ENCODE results near the gene ZSWIM8. TPM values are rescaled to one million over a fixed set of nuclear protein-coding genes. Genes with fewer than 3 reads are reported as not detected.

The ZSWIM8 gene
- total and polyA plus RNA-seq, 2 experiments from 2014 or later: 25.5 to 61.5 TPM

GRCh38 chr10:73814896-73815718, 29.7 kb downstream of the ZSWIM8 start:
- H3K4me1 ChIP-seq (ENCODE audit: insufficient read depth): peaks cover 25% of the 10 kb centered on the region
- no peaks in the 10 kb centered on the region for H3K9me2 ChIP-seq (ENCODE audit: insufficient read depth)
- no peak overlapping the region for H3K9ac ChIP-seq
- no peak overlapping the region for H3K4me3 ChIP-seq
- H3K79me2 ChIP-seq (ENCODE audit: insufficient read depth): peaks cover 3% of the 10 kb centered on the region
- H4K20me1 ChIP-seq (ENCODE audit: insufficient read depth): no peaks in the 10 kb centered on the region
- TF ChIP-seq EZH2 (IDR thresholded peaks at IDR 0.05; ENCODE audit: insufficient read depth, poor library complexity, severe bottlenecking): no peak
- no peak for TF ChIP-seq EZH2phosphoT487 (IDR thresholded peaks at IDR 0.05; ENCODE audit: insufficient read depth, low read depth)
- H3K4me2 ChIP-seq (ENCODE audit: unreplicated experiment): peak overlapping the region; percentile 50
- WGBS, 2 experiments (ENCODE audit: low coverage in 1 of 2, low lambda C conversion rate in 2 of 2, missing lambda C conversion rate in 2 of 2): 85% methylated on average over 22 of the region's 22 CpGs
- peaks cover 22% of the 10 kb centered on the region for H3F3A ChIP-seq (ENCODE audit: insufficient read depth)
- in situ Hi-C loops (cut with MboI): no loop called here
- no peak overlapping the region for H2AFZ ChIP-seq
- no peaks in the 10 kb centered on the region for H3K9me3 ChIP-seq (ENCODE audit: low read depth)
- H3K36me3 ChIP-seq (ENCODE audit: low read depth): no peaks in the 10 kb centered on the region
- H3K27me3 ChIP-seq (replicated peaks; ENCODE audit: insufficient read depth): no peaks in the 10 kb centered on the region
- H3K27ac ChIP-seq: peak overlapping the region; percentile 63
- DNase-seq: peak; percentile 38

DNA sequence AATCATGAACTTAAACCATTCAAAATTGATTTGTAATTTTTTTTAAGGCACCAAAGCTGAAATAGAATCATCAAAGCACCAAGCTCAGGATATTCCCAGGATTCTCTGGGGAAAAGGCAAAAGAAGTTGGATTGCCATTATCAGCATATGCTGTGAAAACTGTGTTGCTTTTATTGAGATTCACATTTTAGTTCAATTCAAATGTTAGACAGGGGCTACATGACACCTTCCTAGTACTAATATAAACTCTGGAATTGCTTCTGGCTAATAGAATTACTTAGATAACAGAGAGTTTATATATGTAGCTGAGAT, 30.3 kb downstream of the ZSWIM8 start:
- Histone ChIP-seq H3K27me3 (replicated peaks; ENCODE audit: insufficient read depth) (no peaks in the 10 kb centered on the region), H3K9ac (no peak overlapping the region), H3K27ac (peak overlapping the region; percentile 63), H3F3A (ENCODE audit: insufficient read depth) (peaks cover 22% of the 10 kb centered on the region), H3K4me3 (no peak overlapping the region; the same call in 1 of the 2 replicates), H3K9me2 (ENCODE audit: insufficient read depth) (no peaks in the 10 kb centered on the region), H3K4me2 (ENCODE audit: unreplicated experiment) (peak overlapping the region; percentile 50), H3K36me3 (ENCODE audit: low read depth) (no peaks in the 10 kb centered on the region), H3K79me2 (ENCODE audit: insufficient read depth) (no peaks in the 10 kb centered on the region), H2AFZ (0 out of 2 replicates have a peak overlapping the region, but pooled peaks have one; percentile 12), H3K9me3 (ENCODE audit: low read depth) (no peaks in the 10 kb centered on the region), H4K20me1 (ENCODE audit: insufficient read depth) (no peaks in the 10 kb centered on the region), H3K4me1 (ENCODE audit: insufficient read depth) (peaks cover 23% of the 10 kb centered on the region)
- in situ Hi-C loops (cut with MboI): no loop called here
- no peak for DNase-seq
- TF ChIP-seq EZH2 (IDR thresholded peaks at IDR 0.05; ENCODE audit: insufficient read depth, poor library complexity, severe bottlenecking): no peak
- no peak for TF ChIP-seq EZH2phosphoT487 (IDR thresholded peaks at IDR 0.05; ENCODE audit: insufficient read depth, low read depth)

- TF ChIP-seq EZH2phosphoT487 (IDR thresholded peaks at IDR 0.05; ENCODE audit: insufficient read depth, low read depth) (no peak), EZH2 (IDR thresholded peaks at IDR 0.05; ENCODE audit: insufficient read depth, poor library complexity, severe bottlenecking) (no peak)
- peaks cover 23% of the 10 kb centered on the region for H3K4me1 ChIP-seq (ENCODE audit: insufficient read depth)
- no peak overlapping the region for H3K9ac ChIP-seq
- no peak for DNase-seq
- H4K20me1 ChIP-seq (ENCODE audit: insufficient read depth): no peaks in the 10 kb centered on the region
- peak overlapping the region; percentile 51 for H3K27ac ChIP-seq
- H3K9me3 ChIP-seq (ENCODE audit: low read depth): no peaks in the 10 kb centered on the region
- no peak overlapping the region for H2AFZ ChIP-seq
- 91 to 92% methylated on average over 10 of the region's 10 CpGs for WGBS, 2 experiments (ENCODE audit: low coverage in 1 of 2, low lambda C conversion rate in 2 of 2, missing lambda C conversion rate in 2 of 2)
- H3K79me2 ChIP-seq (ENCODE audit: insufficient read depth): no peaks in the 10 kb centered on the region
- no peaks in the 10 kb centered on the region for H3K27me3 ChIP-seq (replicated peaks; ENCODE audit: insufficient read depth)
- H3K36me3 ChIP-seq (ENCODE audit: low read depth): 0 out of 2 replicates have a peak, but pooled peaks cover 5% of the 10 kb centered on the region
- no peaks in the 10 kb centered on the region for H3K9me2 ChIP-seq (ENCODE audit: insufficient read depth)
- in situ Hi-C loops (cut with MboI): no loop called here
- peak overlapping the region; percentile 50 for H3K4me2 ChIP-seq (ENCODE audit: unreplicated experiment)
- H3K4me3 ChIP-seq: no peak overlapping the region
- H3F3A ChIP-seq (ENCODE audit: insufficient read depth): peaks cover 22% of the 10 kb centered on the region
These were observed 31.7 kb downstream of the ZSWIM8 start for GRCh38 chr10:73816917-73817729.

DNA sequence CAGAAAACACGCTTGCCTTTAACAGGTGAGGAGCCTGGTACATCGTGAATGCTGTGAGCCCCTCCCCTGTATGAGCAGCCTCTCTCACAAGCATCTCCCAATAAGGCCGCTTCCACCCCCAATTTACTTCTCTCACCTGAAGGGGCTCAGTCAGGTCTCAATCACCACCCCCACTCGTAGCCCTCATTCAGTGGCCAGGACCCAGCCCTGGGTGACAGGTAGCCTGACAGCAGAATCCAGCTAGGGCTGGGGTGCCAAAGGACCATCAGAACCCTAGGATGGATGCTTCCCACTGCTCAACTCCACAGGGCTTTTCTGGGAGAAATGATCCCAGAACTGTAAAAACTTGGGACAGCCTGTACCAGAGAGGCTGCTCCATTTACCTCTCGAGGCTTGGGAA, 32.4 kb downstream of the ZSWIM8 start:
- 0 out of 2 replicates have a peak, but pooled peaks cover 5% of the 10 kb centered on the region for H3K36me3 ChIP-seq (ENCODE audit: low read depth)
- H3F3A ChIP-seq (ENCODE audit: insufficient read depth): peaks cover 22% of the 10 kb centered on the region
- no peaks in the 10 kb centered on the region for H3K79me2 ChIP-seq (ENCODE audit: insufficient read depth)
- 98 to 100% methylated on average over 5 of the region's 5 CpGs for WGBS, 2 experiments (ENCODE audit: low coverage in 1 of 2, low lambda C conversion rate in 2 of 2, missing lambda C conversion rate in 2 of 2)
- no peaks in the 10 kb centered on the region for H3K9me3 ChIP-seq (ENCODE audit: low read depth)
- no peak overlapping the region for H3K4me3 ChIP-seq
- H3K27ac ChIP-seq: no peak overlapping the region
- no peak overlapping the region for H3K4me2 ChIP-seq (ENCODE audit: unreplicated experiment)
- peaks cover 23% of the 10 kb centered on the region for H3K4me1 ChIP-seq (ENCODE audit: insufficient read depth)
- in situ Hi-C loops (cut with MboI): no loop called here
- no peaks in the 10 kb centered on the region for H4K20me1 ChIP-seq (ENCODE audit: insufficient read depth)
- no peaks in the 10 kb centered on the region for H3K27me3 ChIP-seq (replicated peaks; ENCODE audit: insufficient read depth)
- no peak overlapping the region for H3K9ac ChIP-seq
- no peak for TF ChIP-seq EZH2 (IDR thresholded peaks at IDR 0.05; ENCODE audit: insufficient read depth, poor library complexity, severe bottlenecking)
- no peak for TF ChIP-seq EZH2phosphoT487 (IDR thresholded peaks at IDR 0.05; ENCODE audit: insufficient read depth, low read depth)
- H2AFZ ChIP-seq: no peak overlapping the region
- DNase-seq: no peak
- H3K9me2 ChIP-seq (ENCODE audit: insufficient read depth): no peaks in the 10 kb centered on the region
